HG03432 (cell line): ENCODE results near the gene DSTYK.
A peak's percentile ranks its signal among the peaks of the same experiment; 100 is the strongest.

Experiments
- ATAC-seq: cut with Tn5 transposase; IDR thresholded peaks from one replicate; pipeline ENCODE4 v1.9.1; 2021; ENCODE audit warnings: mild to moderate bottlenecking, moderate library complexity; ENCODE audit not compliant: unreplicated experiment

Gene DSTYK, protein sequence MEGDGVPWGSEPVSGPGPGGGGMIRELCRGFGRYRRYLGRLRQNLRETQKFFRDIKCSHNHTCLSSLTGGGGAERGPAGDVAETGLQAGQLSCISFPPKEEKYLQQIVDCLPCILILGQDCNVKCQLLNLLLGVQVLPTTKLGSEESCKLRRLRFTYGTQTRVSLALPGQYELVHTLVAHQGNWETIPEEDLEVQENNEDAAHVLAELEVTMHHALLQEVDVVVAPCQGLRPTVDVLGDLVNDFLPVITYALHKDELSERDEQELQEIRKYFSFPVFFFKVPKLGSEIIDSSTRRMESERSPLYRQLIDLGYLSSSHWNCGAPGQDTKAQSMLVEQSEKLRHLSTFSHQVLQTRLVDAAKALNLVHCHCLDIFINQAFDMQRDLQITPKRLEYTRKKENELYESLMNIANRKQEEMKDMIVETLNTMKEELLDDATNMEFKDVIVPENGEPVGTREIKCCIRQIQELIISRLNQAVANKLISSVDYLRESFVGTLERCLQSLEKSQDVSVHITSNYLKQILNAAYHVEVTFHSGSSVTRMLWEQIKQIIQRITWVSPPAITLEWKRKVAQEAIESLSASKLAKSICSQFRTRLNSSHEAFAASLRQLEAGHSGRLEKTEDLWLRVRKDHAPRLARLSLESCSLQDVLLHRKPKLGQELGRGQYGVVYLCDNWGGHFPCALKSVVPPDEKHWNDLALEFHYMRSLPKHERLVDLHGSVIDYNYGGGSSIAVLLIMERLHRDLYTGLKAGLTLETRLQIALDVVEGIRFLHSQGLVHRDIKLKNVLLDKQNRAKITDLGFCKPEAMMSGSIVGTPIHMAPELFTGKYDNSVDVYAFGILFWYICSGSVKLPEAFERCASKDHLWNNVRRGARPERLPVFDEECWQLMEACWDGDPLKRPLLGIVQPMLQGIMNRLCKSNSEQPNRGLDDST

DNA sequence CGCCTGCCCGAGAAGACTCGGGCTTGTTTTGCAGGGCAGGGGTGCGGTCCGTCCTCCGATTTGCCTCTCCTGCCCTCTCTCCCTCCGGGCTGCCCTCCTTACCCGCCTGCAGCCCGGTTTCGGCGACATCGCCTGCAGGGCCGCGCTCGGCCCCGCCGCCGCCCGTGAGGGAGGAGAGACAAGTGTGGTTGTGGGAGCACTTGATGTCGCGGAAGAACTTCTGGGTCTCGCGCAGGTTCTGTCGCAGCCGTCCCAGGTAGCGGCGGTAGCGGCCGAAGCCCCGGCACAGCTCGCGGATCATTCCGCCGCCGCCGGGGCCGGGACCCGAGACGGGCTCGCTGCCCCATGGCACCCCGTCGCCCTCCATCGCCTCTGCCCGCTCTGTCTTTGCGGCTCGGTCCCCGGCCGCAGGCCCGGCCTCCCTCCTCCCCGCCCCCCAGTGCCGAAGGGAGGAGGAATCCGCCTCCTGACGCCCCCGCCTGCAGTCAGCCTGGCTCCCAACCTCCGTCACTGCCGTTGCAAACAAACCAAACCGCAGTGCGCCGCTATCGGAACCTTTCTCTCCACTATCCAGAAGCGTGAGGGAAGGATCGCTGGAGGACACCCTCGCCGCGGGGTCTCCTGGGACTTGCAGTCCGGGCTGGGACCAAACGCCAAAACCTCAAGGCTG lies at the start of gene DSTYK:
Gene DSTYK, minus strand, starts transcription at position 534 of the 670 bp plus-strand sequence. Its CDS starts 167 bp downstream, at position 367.
- peak; percentile 81 for ATAC-seq

DNA sequence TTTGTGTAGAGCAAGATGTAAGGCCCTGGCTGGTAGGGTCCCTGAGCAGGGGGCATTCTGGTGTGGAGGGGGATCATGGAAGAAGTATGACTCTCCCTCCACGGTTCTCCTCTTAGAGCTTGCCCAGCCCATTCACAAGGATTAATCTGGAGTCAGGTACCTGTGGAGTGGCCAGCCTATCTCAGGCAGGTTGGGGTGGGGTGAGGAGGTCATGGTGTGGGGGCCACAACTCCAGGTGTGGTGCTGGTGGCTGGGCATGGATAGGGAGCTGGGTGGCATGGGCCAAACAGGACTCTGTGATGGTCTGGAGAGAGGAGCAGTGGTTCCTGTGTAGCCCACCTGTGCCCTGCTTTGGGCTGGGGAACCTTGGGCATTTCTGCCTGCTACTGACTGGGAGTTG lies 48.5 kb upstream of the DSTYK start:
- no peak for ATAC-seq

DNA sequence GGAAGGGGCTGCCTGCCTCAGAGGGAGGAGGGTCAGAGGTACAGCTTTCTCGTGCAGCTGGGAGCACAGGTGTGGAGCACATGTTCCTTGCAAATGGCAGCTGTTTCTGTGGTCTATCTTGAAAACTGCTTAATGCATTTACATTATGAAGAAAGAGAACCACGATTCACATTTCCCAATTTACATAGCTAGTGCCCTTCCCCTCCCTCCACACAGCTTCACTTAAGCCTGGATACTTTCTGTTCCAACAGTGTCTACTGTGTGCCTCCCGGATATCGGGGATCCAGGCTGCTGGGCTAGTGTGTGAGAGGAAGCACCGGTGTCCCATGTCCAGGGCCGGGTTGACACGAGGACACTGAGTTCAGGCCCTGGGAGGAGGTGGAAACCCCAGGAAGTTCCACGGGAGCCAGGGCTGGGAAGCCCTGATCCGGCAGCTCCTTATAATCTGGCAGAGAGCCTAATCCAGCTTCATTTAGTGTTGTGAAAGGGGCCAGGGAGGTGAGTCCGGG lies 47.9 kb upstream of the DSTYK start:
- no peak for ATAC-seq

DNA sequence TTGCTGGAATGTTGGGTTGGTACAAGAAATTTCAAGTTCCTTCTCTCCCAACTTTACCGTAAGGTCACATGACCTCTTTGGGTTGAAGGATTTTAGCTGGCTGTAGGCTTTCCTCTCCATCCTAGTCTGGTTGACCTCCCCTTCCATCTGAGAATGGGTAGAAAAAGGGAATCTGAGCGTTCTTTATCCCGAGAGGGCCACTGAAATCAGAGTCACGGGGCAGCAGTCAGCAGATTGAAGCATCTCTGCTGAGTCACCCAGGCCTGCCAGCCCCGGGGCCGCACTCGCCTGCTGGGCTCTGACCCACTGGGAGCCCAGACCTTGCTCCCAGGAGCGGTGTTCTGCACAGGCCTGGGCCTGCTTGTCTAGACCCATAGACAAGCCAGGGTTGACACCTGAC lies 47.2 kb upstream of the DSTYK start:
- ATAC-seq: no peak

DNA sequence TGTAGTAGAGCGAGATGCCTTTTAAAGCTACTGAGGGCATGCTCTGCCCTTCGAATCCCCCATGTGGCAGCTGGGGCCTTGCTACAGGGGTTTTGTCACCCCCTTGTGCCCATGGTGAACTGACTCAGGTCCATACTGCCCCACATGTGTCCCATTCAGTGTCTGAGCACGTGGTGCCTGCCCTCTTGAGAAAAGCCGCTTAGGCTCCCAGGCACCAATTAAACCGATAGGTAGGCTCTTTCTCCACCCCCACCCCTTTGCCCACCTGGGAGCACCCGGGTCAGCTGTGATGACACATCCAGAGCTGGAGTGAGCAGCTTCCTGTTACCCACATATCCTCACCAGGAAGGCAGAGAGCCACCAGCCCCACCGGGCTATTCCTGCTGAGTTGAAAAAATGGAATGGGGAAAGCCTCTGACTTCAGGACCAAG lies 46.8 kb upstream of the DSTYK start:
- ATAC-seq: no peak

DNA sequence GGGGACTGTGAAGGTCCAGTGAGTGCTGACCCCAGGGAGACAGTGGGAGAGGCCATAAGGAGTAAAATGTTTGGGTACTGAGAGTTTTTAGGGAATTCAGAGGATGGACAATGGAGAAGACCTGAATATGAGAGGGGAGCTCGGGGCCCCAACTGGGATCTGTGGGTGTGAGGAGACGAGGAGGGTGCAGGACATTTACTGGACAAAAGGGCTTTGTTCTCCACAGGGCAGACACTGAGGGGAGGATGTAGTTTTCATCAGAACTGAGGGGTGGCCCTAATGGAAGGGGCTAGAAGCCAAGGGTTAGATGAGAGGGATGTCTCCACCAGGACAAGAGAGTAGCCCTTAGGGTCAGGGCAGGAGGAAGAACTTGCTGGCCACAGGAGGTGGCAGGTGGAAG lies 46.2 kb upstream of the DSTYK start:
- no peak for ATAC-seq

DNA sequence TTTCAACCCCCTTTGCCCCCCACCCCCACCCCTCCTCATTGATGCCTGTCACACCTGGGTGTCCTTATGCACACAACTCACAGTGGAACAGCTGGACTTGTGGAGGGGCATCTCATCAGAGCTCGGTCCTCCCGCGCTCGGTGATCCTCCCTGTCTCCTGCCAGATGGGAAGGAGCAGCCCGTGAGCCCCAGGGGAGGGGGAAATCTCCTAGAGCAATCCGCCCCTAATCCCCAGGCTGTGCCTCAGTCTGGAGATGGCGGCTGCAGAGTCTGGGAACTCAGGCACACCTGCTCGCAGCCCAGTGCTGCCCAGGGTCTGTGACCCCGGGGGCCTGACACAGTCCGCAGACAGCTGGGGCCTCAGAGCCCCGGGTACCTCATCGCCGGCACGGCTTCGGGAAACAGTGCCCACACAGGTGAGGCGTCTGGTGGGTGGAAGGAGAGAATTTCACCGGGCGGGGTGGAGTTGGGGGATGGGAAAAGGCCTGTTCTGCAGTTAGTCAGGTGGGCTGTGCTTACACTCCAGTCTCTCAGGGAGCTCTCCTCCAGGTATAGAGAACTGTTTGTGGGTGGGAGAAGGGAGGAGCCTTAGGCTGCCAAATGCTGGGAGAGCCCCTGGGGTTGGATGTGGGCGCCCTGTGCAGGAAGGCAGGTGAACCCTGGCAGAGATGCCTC lies 45.6 kb upstream of the DSTYK start:
- ATAC-seq: no peak

DNA sequence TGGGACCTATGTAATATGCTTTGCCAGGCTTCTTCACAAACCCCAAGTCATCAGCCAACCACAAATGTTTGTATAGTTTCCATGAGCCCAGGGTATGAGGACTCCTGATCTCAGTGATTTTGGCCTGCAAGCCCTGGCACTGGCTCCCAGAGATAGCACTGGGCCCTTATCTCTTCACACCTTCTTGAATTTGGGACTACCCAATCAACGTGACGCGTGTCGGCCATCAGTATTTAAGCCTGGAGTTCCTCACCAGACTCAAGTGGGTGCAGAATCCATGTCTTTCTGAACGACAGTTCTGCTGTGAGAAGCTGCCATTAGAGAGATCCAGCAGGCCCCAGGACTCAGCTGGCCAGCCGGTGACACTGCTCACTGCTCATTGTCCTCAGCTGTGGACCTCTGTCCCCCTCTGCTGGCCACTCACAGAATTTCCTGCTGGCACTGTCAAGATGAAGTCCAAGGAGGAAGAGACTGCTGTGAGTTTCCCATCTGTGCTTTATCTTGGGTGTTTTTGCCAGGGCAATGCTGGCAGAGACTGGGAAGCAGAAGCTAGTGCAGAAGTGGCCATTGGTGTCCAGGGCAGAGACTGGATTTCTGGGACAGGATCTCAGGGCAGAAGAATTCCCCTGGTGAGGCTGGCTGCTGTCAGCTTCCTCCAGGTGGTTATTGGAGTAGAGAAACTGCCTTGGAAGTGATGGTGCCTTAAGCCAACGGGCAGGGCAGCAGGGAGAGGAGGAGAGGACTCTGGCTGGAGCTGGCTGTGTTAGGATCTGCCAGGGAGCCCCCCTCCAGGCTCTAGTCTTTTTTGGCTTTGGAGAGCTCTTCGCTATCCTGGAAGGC lies 44.7 kb upstream of the DSTYK start:
- peak; percentile 64 for ATAC-seq

DNA sequence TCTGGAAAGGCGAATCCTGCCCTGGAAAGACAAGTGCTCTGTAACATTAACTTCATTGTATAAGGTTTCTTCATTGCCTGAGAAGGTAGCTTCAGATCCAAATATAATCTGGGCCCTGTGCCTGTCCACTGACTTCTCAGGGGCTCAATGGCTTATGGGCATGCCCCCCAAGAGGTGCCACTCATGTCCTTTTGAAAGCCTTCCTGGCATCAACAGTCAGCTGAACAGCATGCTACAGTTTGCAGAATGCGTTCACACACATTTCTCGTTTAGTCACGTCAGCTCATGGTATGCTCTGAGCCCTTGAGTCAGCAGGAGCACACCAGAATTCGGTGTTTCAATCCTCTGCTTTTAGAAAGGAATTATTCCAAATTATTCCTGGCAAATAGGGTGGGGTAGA lies 40.1 kb upstream of the DSTYK start:
- ATAC-seq: no peak

DNA sequence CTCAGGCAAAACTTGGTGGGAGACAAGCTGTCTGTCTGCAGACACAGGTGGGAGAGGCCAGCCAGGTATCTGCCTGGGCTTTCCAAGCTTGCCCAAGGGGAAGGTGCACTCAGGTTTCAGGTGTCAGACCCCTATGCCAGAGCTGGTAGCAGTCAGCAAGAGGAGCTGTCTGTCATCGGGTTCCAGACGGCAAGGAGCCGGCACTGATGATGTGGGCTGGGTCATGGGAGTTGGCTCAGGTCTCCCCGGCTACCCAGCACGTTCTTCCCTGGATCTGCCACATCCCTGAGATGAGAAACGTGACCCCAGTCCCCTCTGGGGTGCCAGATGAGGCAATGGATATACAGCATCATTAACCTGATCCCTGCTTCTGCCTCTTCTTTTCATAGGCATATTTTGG lies 39.2 kb upstream of the DSTYK start:
- ATAC-seq: no peak

DNA sequence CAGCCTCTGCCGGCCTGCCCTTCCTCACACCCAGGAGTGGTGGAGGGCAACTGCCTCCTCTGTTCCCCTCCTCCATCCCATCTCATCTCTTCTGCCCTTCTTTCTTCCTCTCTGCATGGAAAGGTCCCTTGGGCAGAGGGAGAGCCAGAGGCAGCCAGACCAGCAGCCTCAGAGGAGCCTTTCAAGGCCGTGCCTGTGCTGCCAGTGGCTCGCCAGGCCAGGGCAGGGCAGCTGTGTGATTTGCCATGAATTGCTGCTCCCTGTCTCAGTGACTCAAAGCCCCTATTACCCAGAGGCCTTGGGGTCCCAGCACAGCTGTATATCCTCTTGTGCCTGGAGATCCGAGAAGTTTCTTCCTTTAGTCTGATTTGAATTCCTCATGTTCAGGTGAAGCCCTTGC lies 38.1 kb upstream of the DSTYK start:
- ATAC-seq: no peak

DNA sequence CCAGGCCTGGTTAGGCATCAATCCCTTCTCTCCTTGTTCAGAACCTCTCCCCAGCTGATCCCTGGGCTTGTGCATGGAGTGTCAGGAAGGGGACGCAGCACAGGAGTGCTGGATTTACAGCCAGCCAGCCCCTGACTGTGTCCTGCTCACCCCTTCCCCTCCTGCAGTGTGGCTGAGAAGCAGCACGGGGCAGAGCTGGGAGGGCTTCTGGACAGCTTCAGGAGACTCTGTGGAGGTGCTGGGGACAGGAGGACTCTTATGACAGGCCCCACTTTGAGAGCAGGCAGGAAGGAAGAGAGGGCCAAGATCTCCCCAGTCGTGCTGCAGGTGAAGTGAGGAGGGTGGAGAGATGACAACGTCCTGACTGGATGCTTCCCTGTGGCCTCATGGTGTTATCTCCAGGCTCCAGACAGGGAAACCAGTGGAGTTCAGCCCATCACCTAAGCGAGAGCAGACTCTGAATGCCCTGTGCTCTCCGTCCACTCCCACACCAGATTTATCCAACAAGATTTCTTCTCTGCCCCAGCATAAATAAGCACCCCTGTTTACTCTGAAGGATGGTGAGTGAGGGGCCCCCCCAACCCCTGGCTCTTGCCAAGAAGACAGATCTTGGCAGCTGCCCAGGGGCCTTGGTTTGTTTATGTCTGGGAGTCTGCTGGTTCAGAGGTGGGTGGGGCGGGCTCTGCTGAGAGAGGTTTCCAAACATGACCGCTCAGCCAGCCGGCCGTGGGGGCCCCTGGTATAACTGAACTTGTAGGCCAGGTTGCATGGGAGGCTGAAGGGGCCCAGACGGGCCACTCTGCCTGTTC lies 37.5 kb upstream of the DSTYK start:
- no peak for ATAC-seq

DNA sequence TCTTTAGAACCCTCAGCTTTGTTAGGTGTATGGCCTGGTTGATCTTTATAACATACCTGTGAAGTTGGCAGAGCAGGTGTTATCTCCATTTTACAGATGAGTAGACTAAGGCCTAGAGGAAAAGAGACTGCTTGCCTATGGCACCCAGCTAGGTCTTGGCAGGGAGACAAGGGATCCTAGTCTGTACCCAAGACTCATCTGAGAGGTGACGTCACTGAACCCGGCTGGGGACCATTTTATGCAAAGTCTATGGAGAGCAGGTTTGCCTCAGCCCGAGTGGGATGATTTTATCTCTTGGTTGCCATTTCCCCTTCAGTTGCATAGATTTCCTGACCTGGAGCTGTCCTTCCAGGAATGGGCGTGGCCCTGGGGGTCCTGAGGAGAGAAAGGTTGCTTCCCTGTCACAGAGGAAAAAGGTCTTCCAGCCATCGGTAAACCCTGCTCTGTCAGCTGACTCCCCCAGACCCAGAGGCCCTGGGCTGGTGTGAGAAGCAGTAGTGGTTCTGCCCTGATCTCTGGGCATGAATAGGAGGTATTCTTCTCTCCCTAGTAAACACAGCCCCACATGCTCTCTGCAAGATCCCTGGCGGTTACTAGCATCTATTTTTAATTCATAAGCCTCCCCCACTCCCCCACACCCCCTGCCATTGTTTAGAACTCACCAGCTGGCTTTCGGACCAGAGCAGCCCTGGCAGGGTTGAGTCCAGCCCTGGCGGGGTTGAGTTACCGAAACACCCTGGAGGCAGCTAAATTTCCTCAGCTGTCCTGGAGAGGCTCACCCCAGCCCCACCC lies 35.8 kb upstream of the DSTYK start:
- ATAC-seq: no peak

DNA sequence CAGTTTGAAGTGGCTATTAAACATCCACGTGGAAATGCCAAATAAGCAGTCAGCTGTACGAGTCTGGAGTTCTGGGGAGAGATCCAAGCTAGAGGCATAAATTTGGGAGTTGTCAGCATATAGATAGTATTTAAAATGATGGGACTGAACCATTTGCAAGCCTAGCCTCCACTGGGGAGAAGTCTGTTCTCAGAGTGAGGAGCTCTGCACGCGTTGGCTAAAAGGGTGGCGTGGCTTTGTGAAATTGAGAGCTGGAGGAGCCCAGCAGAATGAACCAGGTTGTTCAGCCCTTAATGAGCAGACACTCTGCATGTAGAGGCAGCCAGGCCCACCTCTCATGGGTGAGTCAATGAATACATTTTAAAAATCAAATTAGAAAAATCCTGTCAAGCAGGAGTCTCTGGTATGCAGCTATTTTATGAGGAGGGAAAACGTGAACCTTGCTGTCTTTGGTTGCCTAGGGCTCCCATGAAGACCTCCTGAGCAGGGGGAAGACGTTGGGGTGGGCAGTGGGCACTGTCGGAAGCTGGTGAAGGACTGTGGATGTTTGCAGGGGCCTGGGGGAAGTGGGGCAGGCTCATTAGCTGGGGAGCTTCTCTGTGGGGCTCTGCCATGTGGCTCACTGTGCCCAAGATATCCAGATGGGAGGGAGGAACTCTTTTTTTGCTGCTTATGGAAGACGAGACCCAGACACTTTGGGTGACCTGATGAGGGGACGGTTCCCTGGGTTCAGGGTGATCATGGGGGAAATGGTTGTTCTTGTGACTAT lies 35.0 kb upstream of the DSTYK start:
- ATAC-seq: no peak

DNA sequence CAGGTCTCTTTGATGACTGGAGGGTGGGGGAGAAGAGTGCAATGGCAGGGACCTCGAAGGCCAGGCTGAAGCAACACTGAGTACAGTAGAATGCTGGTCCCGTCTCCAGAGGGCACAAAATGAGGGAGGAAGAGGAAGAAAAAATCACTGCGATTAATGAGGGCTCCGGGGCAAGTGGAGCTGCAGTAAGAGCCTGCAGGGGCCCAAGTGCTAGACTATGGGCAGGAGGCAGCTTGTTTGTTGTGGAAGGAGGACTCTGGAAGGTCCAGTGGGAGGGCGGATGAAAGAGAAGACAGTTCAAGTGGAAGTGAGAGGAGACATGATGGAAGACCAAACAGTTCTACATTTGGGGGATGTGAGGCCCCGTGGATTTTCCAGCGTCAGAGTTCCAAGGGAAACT lies 33.6 kb upstream of the DSTYK start:
- no peak for ATAC-seq

DNA sequence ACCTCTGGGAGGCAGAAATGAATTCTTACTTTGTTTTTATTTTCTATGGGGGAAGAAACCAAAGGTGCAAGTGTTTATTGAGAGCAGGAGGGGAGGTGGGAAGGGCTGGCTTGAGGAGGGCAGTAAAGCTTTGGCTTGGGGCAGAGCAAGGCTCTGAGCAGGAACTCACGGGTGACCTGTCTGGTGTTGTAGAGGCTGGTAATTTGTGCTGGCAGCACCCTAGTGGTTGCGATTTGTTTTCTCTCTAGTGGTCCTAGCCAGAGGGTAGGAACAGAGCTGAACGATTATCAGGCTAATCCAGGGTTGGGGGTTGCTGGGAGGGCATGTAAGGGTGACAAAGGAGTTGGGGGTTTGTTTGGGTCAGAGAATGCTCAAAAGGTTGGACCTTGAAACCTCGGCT lies 32.9 kb upstream of the DSTYK start:
- no peak for ATAC-seq
